Breast epithelium (tissue), 4 donors: ENCODE results near the gene CDHR2. TPM values are rescaled to one million over a fixed set of nuclear protein-coding genes. Genes with fewer than 3 reads are reported as not detected.

ENCODE experiments used
- DNase-seq, 2 donors: peaks; one replicate each; pipeline ENCODE4 v3.0.0-alpha.2; 2019; ENCODE audit warnings: low spot score in 2 of 2
- H3K27ac ChIP-seq, 2 donors: fragments of 200-600 bp; sonication (generic) in 1 of 2; one replicate each; pipeline ENCODE4 v1.5.1; 2016 to 2019; ENCODE audit warnings: mild to moderate bottlenecking in 1 of 2
- H3K27me3 ChIP-seq, 2 donors: fragments of 200-600 bp; sonication (generic) in 1 of 2; one replicate each; pipeline versions ENCODE4 v1.5.1 to v1.6.0; 2017 to 2019; ENCODE audit warnings: control low read depth in 1 of 2, mild to moderate bottlenecking in 1 of 2
- H3K36me3 ChIP-seq: fragments of 200-600 bp; one replicate; pipeline ENCODE4 v1.5.1; 2019
- H3K4me1 ChIP-seq, 2 donors: fragments of 200-600 bp; sonication (generic); one replicate each; pipeline ENCODE4 v1.5.1; 2016 to 2019; ENCODE audit warnings: control low read depth in 1 of 2
- H3K4me3 ChIP-seq, 3 donors: fragments of 200-600 bp; sonication (generic); 1 replicate in 2 of 3; 2 replicates in 1 of 3; pipeline ENCODE4 v1.5.1; 2016 to 2019; ENCODE audit warnings: mild to moderate bottlenecking in 3 of 3, moderate library complexity in 2 of 3
- H3K9me3 ChIP-seq, 2 donors: fragments of 200-600 bp; sonication (generic) in 1 of 2; one replicate each; pipeline ENCODE4 v1.5.1; 2016 to 2019; ENCODE audit warnings: control low read depth in 1 of 2
- CTCF ChIP-seq, 3 donors: fragments of 450-650 bp; IDR thresholded peaks; one replicate each; pipeline ENCODE4 v1.5.1; 2016 to 2017; ENCODE audit warnings: antibody characterized with exemption in 3 of 3, mild to moderate bottlenecking in 3 of 3, moderate library complexity in 3 of 3
- POLR2A ChIP-seq: fragments of 450-650 bp; IDR thresholded peaks from one replicate; pipeline ENCODE4 v1.6.1; 2016; ENCODE audit warnings: antibody characterized with exemption, mild to moderate bottlenecking, moderate library complexity
- POLR2AphosphoS5 ChIP-seq, 3 donors: sonication (generic); formaldehyde crosslinking; IDR thresholded peaks; one replicate each; pipeline ENCODE4 v1.6.1; 2017; ENCODE audit warnings: antibody characterized with exemption in 3 of 3
- intact Hi-C: fragments of 100-400 bp; cut with DNase I; formaldehyde crosslinking; loops from one replicate; pipeline ENCODE4 v1.15.1; 2023; ENCODE audit warnings: low total_unique reads
- total RNA-seq, 3 donors: library from RNA; depleted of rRNA; stranded (reverse); fragments of >200 nt; gene quantifications; one replicate each; pipeline ENCODE4 v1.1.0, GENCODE V29; 2016

Gene CDHR2
- total RNA-seq, 3 donors from 2014 or later: 2.3 TPM; not detected in 2

GRCh38 chr5:176644878-176645670 lies 95.9 kb downstream of the CDHR2 start:
- no peak for DNase-seq
- TF ChIP-seq CTCF (IDR thresholded peaks at IDR 0.05) (no peak), POLR2A (no peak), POLR2AphosphoS5 (IDR thresholded peaks at IDR 0.05) (no peak)
- intact Hi-C loops: no loop called here

More at GRCh38 chr5:176644878-176645670, 95.9 kb downstream of the CDHR2 start:
- no peaks in the 10 kb centered on the region for H3K9me3 ChIP-seq
- no peaks in the 10 kb centered on the region for H3K4me1 ChIP-seq
- H3K27ac ChIP-seq: no peak overlapping the region
- H3K4me3 ChIP-seq: no peak overlapping the region
- no peaks in the 10 kb centered on the region for H3K27me3 ChIP-seq
- H3K36me3 ChIP-seq: no peaks in the 10 kb centered on the region

Other genes starting within 250 kb of the CDHR2 start
- 100 to 1,000 TPM in 1 of 3 donors, 10 to 100 TPM in 2; 82.2 to 102 (median 90.7) TPM for gene KIAA1191, start 187.6 kb upstream of the CDHR2 start, total RNA-seq
- gene ARL10, start 183.9 kb upstream of the CDHR2 start, total RNA-seq: 10 to 100 TPM in 1 of 3 donors, 1 to 10 TPM in 2; 5.6 to 17.7 (median 6.6) TPM
- 10 to 100 TPM in 2 of 3 donors, 1 to 10 TPM in 1; 8.5 to 13.8 (median 12.4) TPM for gene NOP16, start 160.7 kb upstream of the CDHR2 start, total RNA-seq
- gene HIGD2A, start 160.6 kb upstream of the CDHR2 start, total RNA-seq: 100 to 1,000 TPM in 1 of 3 donors, 10 to 100 TPM in 2; 68.5 to 134 (median 80.2) TPM
- 100 to 1,000 TPM in 2 of 3 donors, 10 to 100 TPM in 1; 91.0 to 122 (median 121) TPM for gene CLTB, start 132.8 kb upstream of the CDHR2 start, total RNA-seq
- 10 to 100 TPM; 26.9 to 38.2 (median 28.5) TPM for gene FAF2, start 101.0 kb upstream of the CDHR2 start, total RNA-seq
- 10 to 100 TPM in 2 of 3 donors, 1 to 10 TPM in 1; 6.9 to 17.1 (median 15.4) TPM for gene RNF44, start 11.9 kb upstream of the CDHR2 start, total RNA-seq
- 1 to 10 TPM in 1 of 3 donors, under 1 TPM in 2; 0.64 to 1.2 (median 0.98) TPM for gene GPRIN1, start 60.8 kb downstream of the CDHR2 start, total RNA-seq
- not detected for gene SNCB, start 81.2 kb downstream of the CDHR2 start, total RNA-seq
- gene EIF4E1B, start 81.3 kb downstream of the CDHR2 start, total RNA-seq: 1 to 10 TPM in 1 of 3 donors, not detected in 2; 1.6 TPM
- gene TSPAN17, start 98.1 kb downstream of the CDHR2 start, total RNA-seq: 10 to 100 TPM; 10.4 to 20.0 (median 18.3) TPM